Natural killer cell treated with Interleukin-12 subunit alpha and Interleukin-12 subunit beta and Interleukin-15 and Interleukin-18, amount 100 ng/mL, for 72 hours (primary cell): ENCODE results near the gene PRKD3. TPM values are rescaled to one million over a fixed set of nuclear protein-coding genes. Genes with fewer than 3 reads are reported as not detected.
A peak's percentile ranks its signal among the peaks of the same experiment; 100 is the strongest.
"Not testable (repeated sequence)": the region's sequence is repeated elsewhere in the genome, so short reads cannot be mapped to it uniquely, and the experiment has no call there.

ENCODE experiments used
- ATAC-seq, 2 donors: fragments of 150-1000 bp; cut with Tn5 transposase in 1 of 2; sonication (Bioruptor Pico), chemical (Tn5 transposase) in 1 of 2; 2 replicates each; pipeline ENCODE4 v1.10.0; 2021
- DNase-seq: peaks from one replicate; pipeline ENCODE4 v3.0.0; 2022; ENCODE audit warnings: low spot score
- H3K27ac Mint-ChIP-seq, 2 donors: 1 replicate in 1 of 2; 2 replicates in 1 of 2; pipeline ENCODE4 v1.8.0; 2022; ENCODE audit warnings: mixed read lengths in 2 of 2, mild to moderate bottlenecking in 1 of 2, moderate library complexity in 1 of 2
- H3K27me3 Mint-ChIP-seq, 2 donors: 1 replicate in 1 of 2; 2 replicates in 1 of 2; pipeline ENCODE4 v1.8.0; 2022; ENCODE audit warnings: mixed read lengths in 2 of 2
- H3K36me3 Mint-ChIP-seq: one replicate; pipeline ENCODE4 v1.8.0; 2022; ENCODE audit warnings: mixed read lengths
- H3K4me1 Mint-ChIP-seq, 2 donors: 1 replicate in 1 of 2; 2 replicates in 1 of 2; pipeline ENCODE4 v1.8.0; 2022; ENCODE audit warnings: low read depth in 2 of 2, mixed read lengths in 2 of 2, mild to moderate bottlenecking in 1 of 2
- H3K4me3 Mint-ChIP-seq: one replicate; pipeline ENCODE4 v1.8.0; 2022; ENCODE audit warnings: mixed read lengths
- H3K9me3 Mint-ChIP-seq: 2 replicates; pipeline ENCODE4 v1.8.0; 2022; ENCODE audit warnings: mixed read lengths
- total RNA-seq, 2 donors: library from RNA; stranded (reverse); gene quantifications; one replicate each; pipeline ENCODE4 v1.2.3, GENCODE V29; 2022

Gene PRKD3
- total RNA-seq, 2 donors from 2014 or later = 41.4 to 43.8 TPM

GRCh38 chr2:37317746-37318145 is 6.9 kb downstream of the PRKD3 start:
- ATAC-seq = peak in 1 of 2 donors; percentile 56
- H3K27ac Mint-ChIP-seq = no peak overlapping the region
- H3K4me3 Mint-ChIP-seq = peak overlapping the region; percentile 35
- no peak for DNase-seq
- no peaks in the 10 kb centered on the region for H3K36me3 Mint-ChIP-seq
- H3K27me3 Mint-ChIP-seq = no peaks in the 10 kb centered on the region
- peaks cover 35 to 38% of the 10 kb centered on the region in 2 donors for H3K4me1 Mint-ChIP-seq
- H3K9me3 Mint-ChIP-seq = no peaks in the 10 kb centered on the region

- ATAC-seq (no peak), DNase-seq (no peak)
- no peak overlapping the region for H3K27ac Mint-ChIP-seq
- H3K4me3 Mint-ChIP-seq = no peak overlapping the region
- H3K27me3 Mint-ChIP-seq = no peaks in the 10 kb centered on the region
- H3K4me1 Mint-ChIP-seq = peaks cover 25 to 34% of the 10 kb centered on the region in 2 donors
- no peaks in the 10 kb centered on the region for H3K36me3 Mint-ChIP-seq
- H3K9me3 Mint-ChIP-seq = no peaks in the 10 kb centered on the region
Observed at GRCh38 chr2:37316181-37316580, 8.5 kb downstream of the PRKD3 start.

GRCh38 chr2:37315364-37315763 is 9.3 kb downstream of the PRKD3 start:
- Mint-ChIP-seq H3K27ac (no peak overlapping the region), H3K36me3 (no peaks in the 10 kb centered on the region), H3K4me1 (peaks cover 30 to 42% of the 10 kb centered on the region in 2 donors), H3K9me3 (no peaks in the 10 kb centered on the region), H3K27me3 (no peaks in the 10 kb centered on the region), H3K4me3 (no peak overlapping the region)
- DNase-seq (no peak), ATAC-seq (no peak)

- DNase-seq (no peak), ATAC-seq (no peak)
- Mint-ChIP-seq H3K27ac (no peak overlapping the region), H3K4me1 (peaks cover 19 to 26% of the 10 kb centered on the region in 2 donors), H3K27me3 (no peaks in the 10 kb centered on the region), H3K9me3 (no peaks in the 10 kb centered on the region), H3K36me3 (no peaks in the 10 kb centered on the region), H3K4me3 (no peak overlapping the region)
Observed at GRCh38 chr2:37307500-37307899, 17.1 kb downstream of the PRKD3 start.

GRCh38 chr2:37306024-37306423 is 18.6 kb downstream of the PRKD3 start:
- Mint-ChIP-seq H3K27me3 (no peaks in the 10 kb centered on the region), H3K36me3 (no peaks in the 10 kb centered on the region), H3K4me1 (peaks cover 25 to 31% of the 10 kb centered on the region in 2 donors), H3K9me3 (no peaks in the 10 kb centered on the region), H3K27ac (no peak overlapping the region), H3K4me3 (no peak overlapping the region)
- ATAC-seq (no peak), DNase-seq (no peak)

- peaks cover 28 to 29% of the 10 kb centered on the region in 2 donors for H3K4me1 Mint-ChIP-seq
- ATAC-seq (no peak), DNase-seq (no peak)
- no peak overlapping the region for H3K27ac Mint-ChIP-seq
- no peak overlapping the region for H3K4me3 Mint-ChIP-seq
- no peaks in the 10 kb centered on the region for H3K9me3 Mint-ChIP-seq
- no peaks in the 10 kb centered on the region for H3K27me3 Mint-ChIP-seq
- H3K36me3 Mint-ChIP-seq = no peaks in the 10 kb centered on the region
Observed at GRCh38 chr2:37302701-37303252, 21.9 kb downstream of the PRKD3 start.

- no peak for DNase-seq
- Mint-ChIP-seq H3K9me3 (no peaks in the 10 kb centered on the region), H3K27me3 (no peaks in the 10 kb centered on the region), H3K27ac (no peak overlapping the region), H3K4me3 (no peak overlapping the region), H3K4me1 (peaks cover 28 to 33% of the 10 kb centered on the region in 2 donors), H3K36me3 (no peaks in the 10 kb centered on the region)
- ATAC-seq = no peak
Observed at GRCh38 chr2:37301408-37301807, 23.2 kb downstream of the PRKD3 start.

GRCh38 chr2:37300578-37300977 is 24.1 kb downstream of the PRKD3 start:
- H3K27ac Mint-ChIP-seq = no peak overlapping the region

GRCh38 chr2:37300146-37300545 is 24.5 kb downstream of the PRKD3 start:
- no peak for ATAC-seq
- Mint-ChIP-seq H3K9me3 (no peaks in the 10 kb centered on the region), H3K27ac (no peak overlapping the region)

More at GRCh38 chr2:37300578-37300977, 24.1 kb downstream of the PRKD3 start:
- H3K36me3 Mint-ChIP-seq = no peaks in the 10 kb centered on the region
- no peak for ATAC-seq
- peaks cover 26 to 27% of the 10 kb centered on the region in 2 donors for H3K4me1 Mint-ChIP-seq
- no peaks in the 10 kb centered on the region for H3K27me3 Mint-ChIP-seq
- no peak overlapping the region for H3K4me3 Mint-ChIP-seq
- no peaks in the 10 kb centered on the region for H3K9me3 Mint-ChIP-seq
- DNase-seq = no peak

GRCh38 chr2:37297632-37298031 is 27.0 kb downstream of the PRKD3 start:
- no peak overlapping the region for H3K4me3 Mint-ChIP-seq
- DNase-seq (no peak), ATAC-seq (no peak)
- H3K36me3 Mint-ChIP-seq = no peaks in the 10 kb centered on the region
- no peaks in the 10 kb centered on the region for H3K27me3 Mint-ChIP-seq
- peaks cover 25 to 28% of the 10 kb centered on the region in 2 donors for H3K4me1 Mint-ChIP-seq
- H3K9me3 Mint-ChIP-seq = no peaks in the 10 kb centered on the region
- no peak overlapping the region for H3K27ac Mint-ChIP-seq

More at GRCh38 chr2:37300146-37300545, 24.5 kb downstream of the PRKD3 start:
- H3K4me1 Mint-ChIP-seq = peaks cover 30 to 31% of the 10 kb centered on the region in 2 donors
- no peak for DNase-seq
- H3K4me3 Mint-ChIP-seq = no peak overlapping the region
- no peaks in the 10 kb centered on the region for H3K27me3 Mint-ChIP-seq
- H3K36me3 Mint-ChIP-seq = no peaks in the 10 kb centered on the region

GRCh38 chr2:37295469-37296073 is 29.1 kb downstream of the PRKD3 start:
- no peaks in the 10 kb centered on the region for H3K27me3 Mint-ChIP-seq
- H3K36me3 Mint-ChIP-seq = peaks cover 8% of the 10 kb centered on the region
- no peak for DNase-seq
- H3K4me1 Mint-ChIP-seq = peaks cover 19 to 21% of the 10 kb centered on the region in 2 donors
- no peak overlapping the region for H3K4me3 Mint-ChIP-seq
- ATAC-seq = no peak
- no peaks in the 10 kb centered on the region for H3K9me3 Mint-ChIP-seq
- H3K27ac Mint-ChIP-seq = no peak overlapping the region

GRCh38 chr2:37294858-37295257 is 29.8 kb downstream of the PRKD3 start:
- not testable (repeated sequence) for H3K9me3 Mint-ChIP-seq, H3K4me3 Mint-ChIP-seq, H3K36me3 Mint-ChIP-seq, ATAC-seq, DNase-seq, H3K27ac Mint-ChIP-seq, H3K27me3 Mint-ChIP-seq
- peaks cover 19 to 21% of the 10 kb centered on the region in 2 donors for H3K4me1 Mint-ChIP-seq

GRCh38 chr2:37291680-37292079 is 33.0 kb downstream of the PRKD3 start:
- peaks cover 8 to 9% of the 10 kb centered on the region in 2 donors for H3K4me1 Mint-ChIP-seq
- ATAC-seq (no peak), DNase-seq (no peak)
- H3K27me3 Mint-ChIP-seq = no peaks in the 10 kb centered on the region
- H3K36me3 Mint-ChIP-seq = peaks cover 19% of the 10 kb centered on the region
- H3K4me3 Mint-ChIP-seq = no peak overlapping the region
- H3K9me3 Mint-ChIP-seq = no peaks in the 10 kb centered on the region
- H3K27ac Mint-ChIP-seq = peak overlapping the region in 1 of 2 donors; percentile 0

GRCh38 chr2:37287966-37288365 is 36.7 kb downstream of the PRKD3 start:
- Mint-ChIP-seq H3K9me3 (no peaks in the 10 kb centered on the region), H3K4me3 (no peak overlapping the region), H3K27ac (peak overlapping the region in 1 of 2 donors; percentile 23), H3K36me3 (peaks cover 19% of the 10 kb centered on the region), H3K27me3 (no peaks in the 10 kb centered on the region), H3K4me1 (peaks cover 0 to 5% of the 10 kb centered on the region in 2 donors)
- ATAC-seq (no peak), DNase-seq (no peak)
